ENCODE data around the gene SAMD1. TPM values are rescaled to one million over a fixed set of nuclear protein-coding genes. Genes with fewer than 3 reads are reported as not detected.

The SAMD1 gene
- polyA plus RNA-seq, 3 donors, result 0.78 to 19.4 (median 1.4) TPM

DNA sequence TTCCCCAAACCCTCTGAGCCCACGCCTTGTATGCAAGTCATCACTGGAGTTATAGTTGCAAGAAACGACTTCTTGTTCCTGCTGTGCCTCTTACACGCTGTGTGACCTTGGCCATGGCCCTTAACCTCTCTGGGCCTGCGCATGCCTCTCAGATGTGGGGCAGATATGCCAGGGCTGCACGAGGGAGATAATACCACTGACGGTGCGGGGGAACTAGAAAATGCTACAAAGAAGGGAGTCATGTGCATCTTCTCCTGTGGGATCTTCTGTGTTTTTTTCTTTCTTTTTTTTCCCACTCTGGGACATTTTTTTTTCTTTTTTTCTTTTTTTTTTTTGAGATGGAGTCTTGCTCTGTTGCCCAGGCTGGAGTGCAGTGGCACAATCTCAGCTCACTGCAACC is 4.3 kb upstream of the SAMD1 start:
- Histone ChIP-seq H2AFZ (ENCODE audit: insufficient read depth, low read depth, low read length, poor library complexity, severe bottlenecking) (no peak overlapping the region), H3K9ac (ENCODE audit: insufficient read depth, low read length, poor library complexity, severe bottlenecking) (no peak overlapping the region), H3K36me3 (replicated peaks in 1 of 2; ENCODE audit: control insufficient read depth in 1 of 2, insufficient read depth in 2 of 2, low read length in 2 of 2) (peaks cover 29 to 41% of the 10 kb centered on the region in 2 donors), H3K27me3 (ENCODE audit: control insufficient read depth in 2 of 2, insufficient read depth in 2 of 2, low read length in 2 of 2) (no peaks in the 10 kb centered on the region), H3K4me2 (replicated peaks; ENCODE audit: extremely low read depth, low read length, poor library complexity, severe bottlenecking) (no peak overlapping the region), H3K27ac (ENCODE audit: low read depth in 1 of 2, low read length in 2 of 2) (no peak overlapping the region), H3K79me2 (ENCODE audit: insufficient read depth, low read length) (peaks cover 2% of the 10 kb centered on the region), H3K4me1 (ENCODE audit: control insufficient read depth in 1 of 2, insufficient read depth in 2 of 2, low read length in 2 of 2) (peaks cover 11 to 14% of the 10 kb centered on the region in 2 donors), H3K4me3 (replicated peaks in 1 of 3; ENCODE audit: low read depth in 2 of 3, low read length in 3 of 3) (no peak overlapping the region), H3K9me3 (replicated peaks in 1 of 2; ENCODE audit: control insufficient read depth in 1 of 2, insufficient read depth in 1 of 2, low read length in 2 of 2) (peaks cover 6 to 8% of the 10 kb centered on the region in 2 donors), H4K20me1 (ENCODE audit: insufficient read depth, low read length) (peaks cover 63% of the 10 kb centered on the region)
- 93% methylated on average over 4 of the region's 7 CpGs for WGBS (ENCODE audit: insufficient coverage)
- TF ChIP-seq, protein P1, sequence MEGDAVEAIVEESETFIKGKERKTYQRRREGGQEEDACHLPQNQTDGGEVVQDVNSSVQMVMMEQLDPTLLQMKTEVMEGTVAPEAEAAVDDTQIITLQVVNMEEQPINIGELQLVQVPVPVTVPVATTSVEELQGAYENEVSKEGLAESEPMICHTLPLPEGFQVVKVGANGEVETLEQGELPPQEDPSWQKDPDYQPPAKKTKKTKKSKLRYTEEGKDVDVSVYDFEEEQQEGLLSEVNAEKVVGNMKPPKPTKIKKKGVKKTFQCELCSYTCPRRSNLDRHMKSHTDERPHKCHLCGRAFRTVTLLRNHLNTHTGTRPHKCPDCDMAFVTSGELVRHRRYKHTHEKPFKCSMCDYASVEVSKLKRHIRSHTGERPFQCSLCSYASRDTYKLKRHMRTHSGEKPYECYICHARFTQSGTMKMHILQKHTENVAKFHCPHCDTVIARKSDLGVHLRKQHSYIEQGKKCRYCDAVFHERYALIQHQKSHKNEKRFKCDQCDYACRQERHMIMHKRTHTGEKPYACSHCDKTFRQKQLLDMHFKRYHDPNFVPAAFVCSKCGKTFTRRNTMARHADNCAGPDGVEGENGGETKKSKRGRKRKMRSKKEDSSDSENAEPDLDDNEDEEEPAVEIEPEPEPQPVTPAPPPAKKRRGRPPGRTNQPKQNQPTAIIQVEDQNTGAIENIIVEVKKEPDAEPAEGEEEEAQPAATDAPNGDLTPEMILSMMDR (IDR thresholded peaks at IDR 0.05), result no peak
- Mint-ChIP-seq H3K27ac (peak overlapping the region in 1 of 7 donors; percentile 33), H3K36me3 (peaks cover 37 to 47% of the 10 kb centered on the region in 2 donors), H3K4me1 (peaks cover 9% of the 10 kb centered on the region), H3K9me3 (peaks cover 0 to 11% (median 7%) of the 10 kb centered on the region in 7 donors), H3K4me3 (no peak overlapping the region), H3K27me3 (ENCODE audit: low read depth in 3 of 3) (no peaks in the 10 kb centered on the region)
- intact Hi-C loops (cut with micrococcal nuclease), result loop anchor here in 1 of 2 donors (5.0 kb wide), 1 partner anchor 42 kb away; the partner anchor contains the start of gene ASF1B
- no peak for DNase-seq

DNA sequence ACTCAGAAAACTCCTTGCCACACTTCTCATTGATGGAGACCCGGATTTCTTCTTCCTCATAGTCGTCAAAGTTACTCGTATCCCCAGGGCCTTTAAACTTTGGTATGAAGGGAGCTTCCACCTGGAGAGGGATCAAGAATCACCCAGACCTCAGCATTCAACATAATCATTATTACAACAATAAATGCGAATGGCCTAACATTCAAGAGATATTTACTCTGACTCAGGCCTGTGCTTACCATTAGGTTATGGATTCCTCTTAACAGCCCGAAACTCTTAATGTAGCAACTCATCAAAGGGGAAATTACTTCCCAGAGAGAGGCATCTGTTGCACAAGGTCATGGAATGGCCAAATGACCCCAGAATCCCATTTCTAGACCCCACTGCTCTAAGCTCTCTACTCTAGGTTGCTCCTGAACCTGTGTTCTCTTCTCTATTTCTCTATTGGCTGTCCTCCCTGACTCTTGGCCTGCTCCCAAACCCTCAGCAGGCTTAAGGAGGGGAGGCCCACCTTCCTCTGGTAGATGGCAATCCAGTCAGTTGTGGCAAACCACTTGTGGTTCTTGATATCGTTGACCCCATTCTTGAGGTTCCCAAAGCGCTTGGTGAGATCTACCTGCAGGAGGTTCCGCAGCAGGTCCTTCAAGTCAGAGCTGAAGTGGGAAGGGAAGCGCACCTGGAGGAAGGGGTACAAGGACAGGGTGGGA is 2.7 kb upstream of the SAMD1 start:
- Histone ChIP-seq H3K4me3 (replicated peaks in 1 of 3; ENCODE audit: low read depth in 2 of 3, low read length in 3 of 3) (no peak overlapping the region), H4K20me1 (ENCODE audit: insufficient read depth, low read length) (peaks cover 65% of the 10 kb centered on the region), H2AFZ (ENCODE audit: insufficient read depth, low read depth, low read length, poor library complexity, severe bottlenecking) (no peak overlapping the region), H3K79me2 (ENCODE audit: insufficient read depth, low read length) (peaks cover 7% of the 10 kb centered on the region), H3K27me3 (ENCODE audit: control insufficient read depth in 2 of 2, insufficient read depth in 2 of 2, low read length in 2 of 2) (peaks cover 0 to 2% of the 10 kb centered on the region in 2 donors), H3K4me1 (ENCODE audit: control insufficient read depth in 1 of 2, insufficient read depth in 2 of 2, low read length in 2 of 2) (peaks cover 18 to 23% of the 10 kb centered on the region in 2 donors), H3K27ac (ENCODE audit: low read depth in 1 of 2, low read length in 2 of 2) (no peak overlapping the region), H3K9me3 (replicated peaks in 1 of 2; ENCODE audit: control insufficient read depth in 1 of 2, insufficient read depth in 1 of 2, low read length in 2 of 2) (peaks cover 6 to 8% of the 10 kb centered on the region in 2 donors), H3K4me2 (replicated peaks; ENCODE audit: extremely low read depth, low read length, poor library complexity, severe bottlenecking) (no peak overlapping the region), H3K36me3 (replicated peaks in 1 of 2; ENCODE audit: control insufficient read depth in 1 of 2, insufficient read depth in 2 of 2, low read length in 2 of 2) (peaks cover 27 to 37% of the 10 kb centered on the region in 2 donors), H3K9ac (ENCODE audit: insufficient read depth, low read length, poor library complexity, severe bottlenecking) (no peak overlapping the region)
- Mint-ChIP-seq H3K36me3 (peaks cover 39 to 45% of the 10 kb centered on the region in 2 donors), H3K4me1 (peaks cover 15% of the 10 kb centered on the region), H3K4me3 (no peak overlapping the region), H3K9me3 (peaks cover 0 to 14% (median 9%) of the 10 kb centered on the region in 7 donors), H3K27me3 (ENCODE audit: low read depth in 3 of 3) (peaks cover 0 to 6% (median 5%) of the 10 kb centered on the region in 3 donors), H3K27ac (peak overlapping the region in 1 of 7 donors; percentile 57)
- intact Hi-C loops (cut with micrococcal nuclease), result loop anchor here in 1 of 2 donors (5.0 kb wide), 1 partner anchor 44 kb away; the partner anchor contains the start of gene ASF1B
- WGBS (ENCODE audit: insufficient coverage), result 93% methylated on average over 5 of the region's 9 CpGs
- TF ChIP-seq, protein P1 (IDR thresholded peaks at IDR 0.05), result no peak
- no peak for DNase-seq
